GM19351 (cell line): ENCODE results near the gene UBE2V1.
"Not testable (repeated sequence)": the region's sequence is repeated elsewhere in the genome, so short reads cannot be mapped to it uniquely, and the experiment has no call there.

Source experiments
- ATAC-seq: cut with Tn5 transposase; IDR thresholded peaks from one replicate; pipeline ENCODE4 v1.9.1; 2021; ENCODE audit warnings: mild to moderate bottlenecking, moderate library complexity; ENCODE audit not compliant: unreplicated experiment

UBE2V1 gene

GRCh38 chr20:50115591-50116367, 2.8 kb upstream of the UBE2V1 start:
- ATAC-seq: peak; percentile 79

DNA sequence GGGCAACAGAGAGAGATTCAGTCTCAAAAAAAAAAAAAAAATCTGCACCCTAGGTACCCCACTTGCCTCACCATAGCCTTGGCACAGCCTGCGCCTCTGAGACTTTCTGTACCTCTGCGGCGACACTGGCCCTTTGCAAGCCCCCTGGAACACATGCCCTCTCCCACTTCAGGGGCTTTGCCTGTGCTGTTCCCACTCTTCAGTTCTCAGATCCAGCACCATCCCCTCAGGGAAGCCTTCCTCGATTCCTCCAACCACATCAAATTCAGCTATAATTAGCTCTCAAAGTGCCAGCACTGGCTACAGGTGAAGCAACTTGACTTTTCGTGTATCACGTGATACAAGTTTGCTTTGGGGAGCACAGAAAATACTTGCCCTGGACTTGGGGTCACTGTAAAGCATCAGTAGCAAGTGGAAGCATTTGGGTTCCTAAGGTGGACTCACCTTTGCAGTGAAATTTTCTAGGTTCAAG, 2.1 kb upstream of the UBE2V1 start:
- no peak for ATAC-seq

DNA sequence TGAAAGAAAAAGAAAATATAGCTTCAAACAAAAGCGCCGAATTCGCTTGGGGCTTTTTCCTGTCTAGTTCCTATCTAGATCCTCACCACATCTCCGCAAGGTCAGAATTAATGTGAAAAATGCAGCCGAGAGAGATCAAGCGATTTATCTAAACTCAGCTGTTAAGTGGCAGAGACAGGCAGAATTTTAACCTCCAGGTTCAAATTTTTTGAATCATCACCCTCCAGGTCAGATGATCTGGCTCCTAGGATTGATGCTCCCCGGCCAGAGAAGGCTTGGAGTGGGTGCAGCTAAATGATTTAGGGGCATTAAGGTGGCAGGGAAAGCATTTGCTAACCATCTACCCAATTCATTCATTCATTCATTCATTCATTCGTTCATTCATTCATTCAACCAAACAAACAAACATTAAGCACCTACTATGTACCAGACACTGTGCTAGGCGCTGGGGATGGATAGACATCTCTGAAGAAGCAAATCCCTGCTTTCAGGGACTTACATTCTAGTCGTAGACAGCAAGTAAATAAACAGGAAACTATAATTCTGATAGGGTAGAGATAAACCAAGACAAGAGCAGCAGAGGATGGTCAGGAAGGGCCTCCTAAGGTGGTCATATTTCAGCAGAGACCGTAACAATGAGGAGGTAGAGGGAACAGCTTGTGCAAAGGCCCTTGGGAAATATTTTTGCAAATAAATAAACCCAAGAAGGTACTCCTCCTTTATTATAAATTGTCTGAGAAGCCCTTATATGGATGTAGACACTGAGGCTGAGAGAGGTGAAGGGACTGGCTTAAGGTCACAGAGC, 672 bp upstream of the UBE2V1 start:
- no peak for ATAC-seq

DNA sequence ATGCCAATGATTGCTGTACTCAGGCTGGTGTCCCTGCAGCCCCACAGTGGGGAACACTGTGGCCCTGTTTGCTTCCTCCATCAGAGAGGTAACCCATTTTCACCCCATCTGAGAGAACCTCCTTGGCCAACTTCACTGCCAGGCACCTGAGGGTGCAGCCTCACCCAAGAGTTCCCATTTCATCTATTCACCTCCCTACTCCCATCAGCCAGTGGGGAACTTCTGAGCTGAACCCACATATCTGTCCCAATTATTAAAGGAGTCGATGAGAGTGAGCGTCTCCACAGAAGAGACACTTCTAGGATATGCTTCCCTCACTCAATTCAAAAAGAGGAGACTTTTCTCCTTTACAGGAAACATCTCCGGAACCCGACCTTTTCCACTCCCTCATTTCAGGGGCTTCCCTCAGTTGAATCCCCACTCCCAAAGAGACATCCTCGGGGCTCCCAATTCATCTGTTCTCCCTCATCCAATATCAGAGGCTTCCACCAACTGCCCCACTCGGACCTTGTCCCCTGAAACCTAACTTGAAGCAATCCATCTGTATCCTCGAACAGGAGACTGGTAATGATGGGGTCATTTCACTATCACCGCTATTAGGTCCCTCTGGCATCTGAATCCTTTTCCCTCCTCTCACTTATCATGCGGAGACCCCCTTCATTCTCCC, 988 bp downstream of the UBE2V1 start:
- no peak for ATAC-seq

DNA sequence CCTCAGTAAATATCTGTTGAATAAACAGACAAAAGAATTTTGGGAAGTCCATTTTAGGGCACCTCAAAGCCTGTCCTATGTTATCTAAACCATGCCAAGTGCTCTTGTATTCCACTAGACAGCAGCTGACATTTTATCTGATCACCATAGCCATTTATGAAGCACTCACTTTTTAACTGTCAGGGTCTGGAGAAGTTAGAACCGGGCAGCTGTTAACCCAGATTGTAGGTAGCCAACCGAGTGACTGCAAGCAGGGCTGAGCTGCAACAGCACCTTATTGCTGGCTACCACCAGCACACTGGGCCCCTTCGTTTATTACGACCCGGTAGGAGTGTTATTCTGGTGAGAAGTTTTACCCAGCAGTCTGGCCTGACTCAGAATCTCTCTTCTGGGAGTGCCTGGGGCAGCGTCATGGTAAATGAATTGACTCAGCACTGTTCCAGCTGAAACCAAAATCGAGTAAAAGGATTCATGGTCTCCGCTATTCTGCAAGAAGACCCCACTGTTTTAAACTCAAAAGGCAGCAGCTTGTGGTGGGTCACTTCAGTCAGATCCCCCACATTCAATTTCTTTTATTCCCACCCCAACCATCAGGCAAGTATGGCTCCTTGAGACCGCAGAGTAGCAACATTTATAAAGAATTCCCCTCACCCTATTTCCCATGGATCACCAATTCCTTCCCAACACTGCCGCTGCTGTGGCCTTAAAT, 1.7 kb downstream of the UBE2V1 start:
- ATAC-seq: no peak

- ATAC-seq: peak; percentile 56
These were observed 2.6 kb downstream of the UBE2V1 start for GRCh38 chr20:50110141-50111047.

DNA sequence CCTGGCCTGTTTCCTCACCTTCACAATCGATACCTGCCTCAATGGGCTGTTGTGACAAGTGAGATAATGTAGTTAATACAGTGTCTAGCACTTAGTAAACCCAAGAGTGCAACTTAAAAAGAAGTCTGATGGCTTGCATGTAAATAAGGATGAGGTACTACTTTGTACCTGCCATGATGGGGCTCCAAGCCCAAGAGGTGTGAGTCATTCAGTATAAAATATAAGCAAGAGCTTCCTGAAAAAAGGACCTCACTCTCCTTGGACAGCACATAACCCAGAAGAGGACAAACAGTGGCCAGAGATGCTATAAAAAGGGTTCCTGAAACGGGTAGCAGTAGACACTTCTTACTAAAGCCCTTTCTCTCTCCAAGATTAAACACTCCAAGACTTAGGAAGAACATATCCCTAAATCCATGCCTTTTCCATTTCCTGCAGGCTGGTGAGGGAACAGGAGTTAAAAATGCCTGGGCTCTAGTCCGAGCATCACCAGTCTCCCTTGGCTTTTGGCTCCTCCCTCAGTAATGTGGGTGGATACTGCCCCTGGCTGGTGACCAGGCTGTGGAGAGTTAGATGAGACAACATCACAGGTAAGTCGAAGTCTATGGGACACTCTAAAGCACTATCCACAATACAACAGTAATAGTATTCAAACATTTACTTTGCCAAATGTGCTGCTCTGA, 4.3 kb downstream of the UBE2V1 start:
- ATAC-seq: no peak

- ATAC-seq: no peak
These were observed 5.1 kb downstream of the UBE2V1 start for GRCh38 chr20:50107796-50108331.

DNA sequence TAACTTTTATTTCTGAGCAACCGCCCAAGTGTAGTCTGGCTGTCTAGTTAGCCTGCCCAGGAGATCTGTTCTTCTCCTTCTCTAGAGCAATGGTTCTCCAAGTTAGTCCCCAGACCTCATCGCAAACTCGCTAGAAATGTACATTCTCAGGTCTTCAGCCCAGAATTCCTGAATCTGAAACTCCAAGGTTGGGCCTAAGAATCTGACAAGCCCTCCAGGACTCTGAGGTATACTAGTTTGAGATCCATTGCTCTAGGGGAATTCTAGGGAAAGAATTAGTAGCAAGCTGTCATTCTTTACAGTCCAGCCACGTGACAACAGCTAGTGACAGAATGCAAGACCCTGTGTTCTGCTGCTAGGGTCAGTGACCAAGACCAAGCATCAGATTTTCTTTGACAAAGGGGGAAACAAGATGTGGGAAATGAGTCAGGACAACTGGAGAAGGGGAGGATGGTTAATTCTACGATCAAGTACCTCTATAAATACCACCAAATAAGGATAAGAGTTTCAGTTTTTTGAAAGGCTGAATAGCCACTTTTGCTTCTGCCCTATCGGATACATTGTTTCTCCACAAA, 5.8 kb downstream of the UBE2V1 start:
- ATAC-seq: no peak

DNA sequence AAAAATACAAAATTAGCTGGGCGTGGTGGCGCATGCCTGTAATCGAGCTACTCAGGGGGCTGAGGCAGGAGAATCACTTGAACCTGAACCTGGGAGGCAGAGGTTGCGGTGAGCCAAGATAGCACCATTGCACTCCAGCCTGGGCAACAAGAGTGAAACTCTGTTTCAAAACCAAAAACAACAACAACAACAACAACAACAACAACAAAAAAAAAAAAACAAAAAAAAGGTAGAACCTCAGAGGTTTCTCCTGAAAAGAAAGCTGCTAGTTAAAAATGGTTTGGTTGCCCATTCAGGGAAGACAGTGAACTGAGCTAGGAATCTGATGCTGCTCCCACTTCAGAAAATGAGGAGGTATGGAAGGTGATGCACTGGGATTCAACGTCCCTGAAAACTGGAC, 6.3 kb downstream of the UBE2V1 start:
- ATAC-seq: not testable (repeated sequence)

- not testable (repeated sequence) for ATAC-seq
These were observed 9.4 kb downstream of the UBE2V1 start for GRCh38 chr20:50103464-50104107.

DNA sequence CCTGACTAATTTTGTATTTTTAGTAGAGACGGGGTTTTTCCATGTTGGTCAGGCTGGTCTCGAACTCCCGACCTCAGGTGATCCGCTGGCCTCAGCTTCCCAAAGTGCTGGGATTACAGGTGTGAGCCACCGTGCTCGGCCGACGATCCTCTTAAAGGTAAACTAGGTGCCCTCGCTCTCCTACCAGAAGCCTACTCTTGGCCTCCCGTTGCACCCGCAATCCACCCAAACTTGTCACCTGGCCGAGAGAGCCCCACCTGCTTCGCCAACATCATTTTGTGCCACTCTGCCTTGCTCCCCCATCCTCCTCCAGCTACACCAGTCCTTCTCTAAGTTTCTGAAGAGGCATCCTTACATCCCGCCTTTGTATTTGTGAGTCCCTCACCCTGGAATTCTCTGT, 10.4 kb downstream of the UBE2V1 start:
- not testable (repeated sequence) for ATAC-seq

DNA sequence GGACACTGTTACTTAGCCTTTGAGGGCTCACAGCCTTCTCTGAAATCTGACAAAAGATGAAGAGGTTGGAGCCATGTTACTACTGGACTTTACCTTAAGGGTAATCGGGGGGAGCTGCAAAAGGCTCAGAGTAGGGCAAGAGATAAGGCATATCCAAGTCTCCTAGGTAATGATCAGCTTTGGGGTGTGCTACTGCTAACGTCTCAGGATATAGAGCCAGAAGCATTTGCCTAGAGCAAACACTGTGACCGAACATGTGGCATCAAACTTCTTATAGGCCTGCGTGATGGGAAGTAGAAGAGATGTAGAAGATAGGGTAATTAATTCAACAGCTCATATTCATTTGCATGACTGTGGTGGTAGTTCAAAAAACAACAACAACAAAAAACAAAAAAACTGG, 11.1 kb downstream of the UBE2V1 start:
- no peak for ATAC-seq

DNA sequence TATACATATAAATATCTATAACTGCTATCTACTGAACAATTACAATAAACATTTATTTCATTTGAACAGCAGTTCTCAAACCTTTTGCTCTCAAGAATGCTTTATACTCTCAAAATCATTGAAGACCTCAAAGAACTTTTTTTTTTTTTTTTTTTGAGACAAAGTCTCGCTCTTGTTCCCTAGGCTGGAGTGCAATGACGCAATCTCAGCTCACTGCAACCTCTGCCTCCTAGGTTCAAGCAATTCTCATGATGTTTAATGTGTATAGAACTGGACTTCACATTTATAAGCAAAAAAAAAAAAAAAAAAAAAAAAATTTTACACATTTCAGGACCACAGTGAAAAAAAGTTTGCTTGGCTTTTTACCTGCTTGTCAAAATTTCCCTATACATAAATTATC, 11.7 kb downstream of the UBE2V1 start:
- ATAC-seq: no peak

GRCh38 chr20:50100552-50100951, 12.4 kb downstream of the UBE2V1 start:
- no peak for ATAC-seq

DNA sequence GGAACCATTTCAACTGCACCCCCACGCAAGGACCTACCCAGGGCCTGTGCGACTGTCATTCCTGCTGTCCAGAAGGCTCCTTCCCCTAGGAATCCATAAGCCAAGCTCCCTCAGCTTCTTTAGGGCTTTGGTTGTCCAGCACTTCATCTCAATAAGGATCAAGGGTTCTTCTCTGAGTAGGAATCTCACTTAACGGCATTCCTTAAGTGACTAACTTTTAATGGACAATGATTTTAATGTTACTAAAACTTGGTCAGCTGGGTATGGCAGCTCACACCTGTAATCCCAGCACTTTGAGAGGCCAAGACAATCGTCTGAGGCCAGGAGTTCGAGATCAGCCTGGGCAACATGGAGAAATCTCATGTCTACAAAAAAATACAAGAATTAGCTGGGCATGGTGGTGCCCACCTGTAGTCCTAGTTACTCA, 13.4 kb downstream of the UBE2V1 start:
- ATAC-seq: no peak

DNA sequence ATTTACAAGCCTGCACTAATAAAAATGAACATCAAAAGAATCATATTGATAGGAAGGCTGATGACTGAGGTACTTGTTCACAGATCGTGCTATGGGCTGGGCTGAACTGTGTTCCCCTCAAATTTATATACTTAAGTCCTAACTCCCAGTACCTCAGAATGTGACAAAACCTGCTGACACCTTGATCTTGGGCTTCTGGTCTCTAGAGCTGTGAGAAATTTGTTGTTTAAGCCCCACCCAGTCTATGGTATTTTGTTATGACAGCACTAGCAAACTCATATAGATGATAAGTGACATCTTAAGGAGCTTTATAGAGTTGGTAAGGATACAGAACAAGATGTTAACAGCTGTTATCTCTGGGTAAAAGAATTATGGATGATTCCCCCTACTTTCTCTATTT, 13.8 kb downstream of the UBE2V1 start:
- no peak for ATAC-seq

DNA sequence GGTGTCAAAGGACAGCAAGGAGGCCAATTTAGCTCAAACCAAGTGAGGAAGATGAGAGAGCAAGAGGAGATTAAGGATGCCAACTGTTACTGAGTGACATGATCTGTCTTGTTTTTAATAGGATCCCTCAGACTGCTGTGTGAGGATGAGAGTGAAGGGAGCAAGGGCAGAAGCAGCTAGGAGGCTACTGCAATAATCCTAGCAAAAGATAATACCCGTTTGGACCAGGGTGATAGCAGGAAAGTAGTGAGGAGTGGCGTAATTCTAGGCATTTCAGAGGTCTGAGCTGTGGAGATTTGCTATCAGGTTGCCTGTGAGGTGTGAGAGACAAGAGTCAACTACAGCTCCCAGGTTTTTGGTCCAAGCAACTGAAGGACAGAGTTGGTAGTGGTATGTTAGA, 14.7 kb downstream of the UBE2V1 start:
- no peak for ATAC-seq
